ENCODE results near the gene MACROD1. TPM values are rescaled to one million over a fixed set of nuclear protein-coding genes. Genes with fewer than 3 reads are reported as not detected.

MACROD1 gene
- polyA plus RNA-seq, 1 experiment = 8.1 TPM

GRCh38 chr11:64000026-64000739, 165.7 kb downstream of the MACROD1 start:
- TF ChIP-seq CTCF (IDR thresholded peaks at IDR 0.05; ENCODE audit: low read depth, low read length) = peak; percentile 58
- ChIA-PET CTCF (interaction anchor here (0.8 to 4.5 kb wide), 14 partner anchors 9 to 231 kb away, joined by 3 to 154 read pairs (median 4); partner anchors contain the start of genes MACROD1 and OTUB1), POLR2A (interaction anchor here (0.7 to 1.7 kb wide), 4 partner anchors 16 to 149 kb away, joined by 3 to 4 read pairs (median 4); no protein-coding TSS in a partner anchor)
- no peak for DNase-seq (ENCODE audit: low read depth, low spot score)
- Histone ChIP-seq H3K27me3 (ENCODE audit: control insufficient read depth, insufficient read depth, low read length) (no peaks in the 10 kb centered on the region), H3K4me3 (ENCODE audit: low read depth, low read length) (peak overlapping the region; percentile 32; the same call in 1 of the 2 replicates), H3K27ac (ENCODE audit: low read depth, low read length) (no peak overlapping the region), H3K9me3 (ENCODE audit: control insufficient read depth, insufficient read depth, low read length) (no peaks in the 10 kb centered on the region; the same call in 1 of the 2 replicates)

GRCh38 chr11:63999349-64000025, 166.4 kb downstream of the MACROD1 start:
- Histone ChIP-seq H3K9me3 (ENCODE audit: control insufficient read depth, insufficient read depth, low read length) (no peaks in the 10 kb centered on the region; the same call in 1 of the 2 replicates), H3K27ac (ENCODE audit: low read depth, low read length) (no peak overlapping the region), H3K4me3 (ENCODE audit: low read depth, low read length) (no peak overlapping the region), H3K27me3 (ENCODE audit: control insufficient read depth, insufficient read depth, low read length) (no peaks in the 10 kb centered on the region)
- no peak for TF ChIP-seq CTCF (IDR thresholded peaks at IDR 0.05; ENCODE audit: low read depth, low read length)
- ChIA-PET POLR2A (interaction anchor here (1.0 to 1.7 kb wide), 2 partner anchors 24 to 150 kb away, joined by 3 read pairs; no protein-coding TSS in a partner anchor), CTCF (interaction anchor here (0.9 to 4.5 kb wide), 7 partner anchors 8 to 230 kb away, joined by 3 to 154 read pairs (median 4); partner anchors contain the start of gene MACROD1)
- DNase-seq (ENCODE audit: low read depth, low spot score) = no peak

- TF ChIP-seq CTCF (IDR thresholded peaks at IDR 0.05; ENCODE audit: low read depth, low read length) = no peak
- H3K27ac ChIP-seq (ENCODE audit: low read depth, low read length) = no peak overlapping the region
- no peak for DNase-seq (ENCODE audit: low read depth, low spot score)
- ChIA-PET CTCF (interaction anchor here (1.4 to 4.5 kb wide), 3 partner anchors 151 to 161 kb away, joined by 3 to 154 read pairs (median 4); no protein-coding TSS in a partner anchor), POLR2A (interaction anchor here (1.1 to 1.7 kb wide), 2 partner anchors 24 to 187 kb away, joined by 3 read pairs; partner anchors contain the start of gene STIP1)
- no peaks in the 10 kb centered on the region for H3K27me3 ChIP-seq (ENCODE audit: control insufficient read depth, insufficient read depth, low read length)
- H3K9me3 ChIP-seq (ENCODE audit: control insufficient read depth, insufficient read depth, low read length) = no peaks in the 10 kb centered on the region
- H3K4me3 ChIP-seq (ENCODE audit: low read depth, low read length) = no peak overlapping the region
Observed at GRCh38 chr11:63998558-63999348, 167.2 kb downstream of the MACROD1 start.

GRCh38 chr11:63997801-63998337, 168.0 kb downstream of the MACROD1 start:
- TF ChIP-seq CTCF (IDR thresholded peaks at IDR 0.05; ENCODE audit: low read depth, low read length) = no peak
- Histone ChIP-seq H3K9me3 (ENCODE audit: control insufficient read depth, insufficient read depth, low read length) (no peaks in the 10 kb centered on the region), H3K27ac (ENCODE audit: low read depth, low read length) (no peak overlapping the region), H3K4me3 (ENCODE audit: low read depth, low read length) (no peak overlapping the region), H3K27me3 (ENCODE audit: control insufficient read depth, insufficient read depth, low read length) (no peaks in the 10 kb centered on the region)
- ChIA-PET POLR2A (interaction anchor here (1.1 kb wide), 1 partner anchor 188 kb away, joined by 3 read pairs; the partner anchor contains the start of gene STIP1), CTCF (interaction anchor here (1.4 kb wide), 1 partner anchor 152 kb away, joined by 3 read pairs; no protein-coding TSS in a partner anchor)
- no peak for DNase-seq (ENCODE audit: low read depth, low spot score)

All from AG04450 (cell line).